SU-DHL-6 (cell line): ENCODE measurements around the gene SP3.

Experiments
- H2AFZ ChIP-seq: fragments of 200-600 bp; sonication (generic); 2 replicates; pipeline ENCODE4 v1.6.1; 2014; ENCODE audit warnings: low read depth, mild to moderate bottlenecking, moderate library complexity, mixed read lengths, antibody characterized with exemption, low read length; ENCODE audit not compliant: severe bottlenecking
- H3F3A ChIP-seq: fragments of 200-600 bp; shearing (Covaris generic); 2 replicates; pipeline ENCODE4 v1.6.0; 2016; ENCODE audit warnings: antibody characterized with exemption, mild to moderate bottlenecking; ENCODE audit not compliant: insufficient read depth
- H3K27ac ChIP-seq: fragments of 200-600 bp; sonication (generic); 2 replicates; pipeline ENCODE4 v1.5.1; 2016; ENCODE audit warnings: low read depth, mild to moderate bottlenecking, low read length, moderate library complexity, mixed read lengths
- H3K27me3 ChIP-seq: fragments of 200-600 bp; sonication (generic), shearing (Covaris generic); 2 replicates; pipeline ENCODE4 v1.6.0; 2014; ENCODE audit warnings: mild to moderate bottlenecking, low read length
- H3K36me3 ChIP-seq: fragments of 200-600 bp; sonication (generic); 2 replicates; pipeline ENCODE4 v1.6.1; 2014; ENCODE audit warnings: mild to moderate bottlenecking, low read length, mixed read lengths
- H3K4me2 ChIP-seq: fragments of 300-600, 200-600 bp; shearing (Covaris generic), sonication (generic); 2 replicates; pipeline ENCODE4 v1.6.0; 2014; ENCODE audit warnings: low read length, low read depth, mild to moderate bottlenecking; ENCODE audit not compliant: poor library complexity, severe bottlenecking
- H3K4me3 ChIP-seq: fragments of 200-600 bp; sonication (generic); 2 replicates; pipeline ENCODE4 v1.5.1; 2014; ENCODE audit warnings: antibody characterized with exemption, low read length, mild to moderate bottlenecking, mixed read lengths; ENCODE audit not compliant: insufficient read depth, poor library complexity, severe bottlenecking
- H3K79me2 ChIP-seq: fragments of 200-600 bp; sonication (generic); 2 replicates; pipeline ENCODE4 v1.6.1; 2014; ENCODE audit warnings: mild to moderate bottlenecking, low read length, moderate library complexity; ENCODE audit not compliant: insufficient read depth
- H3K9ac ChIP-seq: fragments of 200-600 bp; sonication (generic); 2 replicates; pipeline ENCODE4 v1.7.0; 2014; ENCODE audit warnings: mild to moderate bottlenecking, low read length
- H3K9me2 ChIP-seq: fragments of 200-600 bp; sonication (generic); replicated peaks from 2 replicates; pipeline ENCODE4 v1.6.1; 2014; ENCODE audit warnings: low read length; ENCODE audit not compliant: insufficient read depth
- H3K9me3 ChIP-seq: fragments of 200-600 bp; sonication (generic); 2 replicates; pipeline ENCODE4 v1.6.1; 2014; ENCODE audit warnings: low read length, mixed read lengths; ENCODE audit not compliant: insufficient read depth
- H4K20me1 ChIP-seq: fragments of 200-600 bp; sonication (generic); 2 replicates; pipeline ENCODE4 v1.6.1; 2014; ENCODE audit warnings: low read depth, mild to moderate bottlenecking, antibody characterized with exemption, low read length, moderate library complexity, mixed read lengths
- EZH2phosphoT487 ChIP-seq: fragments of 200-600 bp; sonication (generic), shearing (Covaris generic); conservative IDR thresholded peaks from 2 replicates; pipeline ENCODE4 v1.6.1; 2018; ENCODE audit warnings: mild to moderate bottlenecking, antibody characterized with exemption, low read length, moderate library complexity, mixed read lengths
- TF ChIP-seq, protein P1 (sequence below): fragments of 200-600 bp; sonication (generic); IDR thresholded peaks from one replicate; pipeline ENCODE4 v1.5.1; 2017; ENCODE audit warnings: antibody characterized with exemption, mild to moderate bottlenecking, low read length, moderate library complexity; ENCODE audit not compliant: insufficient read depth, poor library complexity, severe bottlenecking

The SP3 gene

DNA sequence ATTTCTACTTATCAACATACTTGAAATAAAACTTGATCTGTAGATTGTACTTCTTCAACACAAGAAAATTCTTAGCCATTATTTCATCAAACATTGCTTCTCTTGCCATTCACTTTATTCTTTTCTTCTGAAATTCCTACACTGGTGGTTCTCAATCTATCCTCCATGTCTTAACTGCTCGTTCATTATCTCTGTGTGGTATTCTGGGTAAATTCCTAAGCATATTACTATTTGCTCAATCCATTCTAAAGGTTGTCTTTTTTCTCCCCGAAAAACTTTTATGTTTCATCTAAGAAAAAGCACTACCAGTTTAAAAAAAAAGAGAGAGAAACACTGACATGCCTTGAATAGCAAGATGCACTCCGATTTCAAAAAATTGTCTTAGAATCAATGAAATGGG is 18.0 kb downstream of the SP3 start:
- Histone ChIP-seq H3K9ac (no peak overlapping the region), H3K4me2 (no peak overlapping the region), H3K9me2 (no peaks in the 10 kb centered on the region), H3K27ac (no peak overlapping the region), H3K9me3 (no peaks in the 10 kb centered on the region), H3K4me3 (no peak overlapping the region), H2AFZ (no peak overlapping the region), H3F3A (0 out of 2 replicates have a peak, but pooled peaks cover 15% of the 10 kb centered on the region), H3K27me3 (no peaks in the 10 kb centered on the region), H4K20me1 (peaks cover 71% of the 10 kb centered on the region), H3K36me3 (peaks cover 28% of the 10 kb centered on the region; the same call in 1 of the 2 replicates), H3K79me2 (peaks cover 100% of the 10 kb centered on the region)
- no peak for TF ChIP-seq EZH2phosphoT487
- TF ChIP-seq, protein P1, sequence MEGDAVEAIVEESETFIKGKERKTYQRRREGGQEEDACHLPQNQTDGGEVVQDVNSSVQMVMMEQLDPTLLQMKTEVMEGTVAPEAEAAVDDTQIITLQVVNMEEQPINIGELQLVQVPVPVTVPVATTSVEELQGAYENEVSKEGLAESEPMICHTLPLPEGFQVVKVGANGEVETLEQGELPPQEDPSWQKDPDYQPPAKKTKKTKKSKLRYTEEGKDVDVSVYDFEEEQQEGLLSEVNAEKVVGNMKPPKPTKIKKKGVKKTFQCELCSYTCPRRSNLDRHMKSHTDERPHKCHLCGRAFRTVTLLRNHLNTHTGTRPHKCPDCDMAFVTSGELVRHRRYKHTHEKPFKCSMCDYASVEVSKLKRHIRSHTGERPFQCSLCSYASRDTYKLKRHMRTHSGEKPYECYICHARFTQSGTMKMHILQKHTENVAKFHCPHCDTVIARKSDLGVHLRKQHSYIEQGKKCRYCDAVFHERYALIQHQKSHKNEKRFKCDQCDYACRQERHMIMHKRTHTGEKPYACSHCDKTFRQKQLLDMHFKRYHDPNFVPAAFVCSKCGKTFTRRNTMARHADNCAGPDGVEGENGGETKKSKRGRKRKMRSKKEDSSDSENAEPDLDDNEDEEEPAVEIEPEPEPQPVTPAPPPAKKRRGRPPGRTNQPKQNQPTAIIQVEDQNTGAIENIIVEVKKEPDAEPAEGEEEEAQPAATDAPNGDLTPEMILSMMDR = no peak

DNA sequence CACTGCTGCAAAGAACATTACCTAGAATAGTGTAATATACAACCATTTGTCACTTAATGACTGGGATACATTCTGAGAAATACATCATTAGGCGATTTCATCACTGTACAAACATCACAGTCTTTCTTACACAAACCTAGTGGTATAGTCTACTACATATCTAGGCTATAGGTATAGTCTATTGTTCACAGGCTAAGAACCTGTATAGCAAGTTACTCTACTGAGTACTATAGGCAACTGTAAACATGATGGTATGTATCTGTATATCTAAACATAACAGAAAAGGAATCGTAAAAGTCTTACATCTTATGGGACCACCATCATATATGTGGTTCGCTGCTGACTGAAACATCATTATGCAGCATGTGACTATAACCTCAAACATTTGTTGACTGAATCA is 21.4 kb downstream of the SP3 start:
- H3K27me3 ChIP-seq = no peaks in the 10 kb centered on the region
- peaks cover 64% of the 10 kb centered on the region for H4K20me1 ChIP-seq
- 0 out of 2 replicates have a peak, but pooled peaks cover 15% of the 10 kb centered on the region for H3F3A ChIP-seq
- H3K9ac ChIP-seq = no peak overlapping the region
- peaks cover 100% of the 10 kb centered on the region for H3K79me2 ChIP-seq
- H2AFZ ChIP-seq = no peak overlapping the region
- H3K9me3 ChIP-seq = no peaks in the 10 kb centered on the region
- peaks cover 12% of the 10 kb centered on the region; the same call in 1 of the 2 replicates for H3K36me3 ChIP-seq
- H3K4me3 ChIP-seq = no peak overlapping the region
- H3K9me2 ChIP-seq = no peaks in the 10 kb centered on the region
- TF ChIP-seq, protein P1 = no peak
- no peak for TF ChIP-seq EZH2phosphoT487
- H3K27ac ChIP-seq = no peak overlapping the region
- H3K4me2 ChIP-seq = no peak overlapping the region

DNA sequence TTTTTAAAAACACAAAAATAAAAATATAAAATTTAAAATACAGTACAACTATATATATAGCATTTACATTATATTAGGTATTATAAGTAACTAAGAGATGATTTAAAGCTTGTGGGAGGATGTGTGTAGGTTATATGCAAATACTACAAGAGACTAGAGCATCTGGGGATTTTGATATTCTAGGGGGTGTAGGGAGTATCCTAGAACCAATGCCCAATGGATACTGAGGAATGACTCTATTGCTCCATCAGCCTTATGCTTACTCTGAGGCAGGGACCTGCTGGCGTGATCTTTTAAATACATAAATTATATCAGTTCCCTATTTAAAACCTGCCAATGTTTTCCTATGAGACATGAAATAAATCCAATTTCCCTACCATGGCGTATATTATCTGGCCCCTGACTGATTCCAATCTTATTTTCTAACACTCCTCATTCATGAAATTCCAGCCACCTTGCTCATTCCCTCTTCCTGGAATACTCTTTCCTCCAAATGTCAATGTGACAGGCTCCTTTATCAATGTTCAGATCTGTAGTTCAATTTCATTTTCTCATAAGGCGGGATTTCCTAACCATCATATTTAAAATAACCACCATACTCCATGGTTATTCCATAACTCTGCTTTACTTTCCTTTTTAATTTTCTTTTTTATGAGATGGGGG is 22.2 kb downstream of the SP3 start:
- no peak for TF ChIP-seq EZH2phosphoT487
- TF ChIP-seq, protein P1 = no peak
- no peaks in the 10 kb centered on the region for H3K27me3 ChIP-seq
- peaks cover 8% of the 10 kb centered on the region; the same call in 1 of the 2 replicates for H3K36me3 ChIP-seq
- no peak overlapping the region for H3K4me2 ChIP-seq
- H4K20me1 ChIP-seq = peaks cover 60% of the 10 kb centered on the region
- H3K79me2 ChIP-seq = peaks cover 100% of the 10 kb centered on the region
- no peak overlapping the region for H3K4me3 ChIP-seq
- no peak overlapping the region for H3K27ac ChIP-seq
- H3F3A ChIP-seq = 0 out of 2 replicates have a peak, but pooled peaks cover 10% of the 10 kb centered on the region
- no peak overlapping the region for H2AFZ ChIP-seq
- H3K9me3 ChIP-seq = no peaks in the 10 kb centered on the region
- no peaks in the 10 kb centered on the region for H3K9me2 ChIP-seq
- no peak overlapping the region for H3K9ac ChIP-seq
